OCI-LY1 (cell line): Measurements from ENCODE around the gene GATAD1.

Source experiments
- CTCF ChIP-seq: fragments of 200-600 bp; sonication (generic), shearing (Covaris generic); IDR thresholded peaks from 2 replicates; pipeline ENCODE4 v1.5.1; 2017; ENCODE audit warnings: mild to moderate bottlenecking, antibody characterized with exemption, low read length, moderate library complexity, mixed read lengths
- EZH2 ChIP-seq: fragments of 200-600 bp; sonication (generic), shearing (Covaris generic); IDR thresholded peaks from 2 replicates; pipeline ENCODE4 v1.8.0; 2017; ENCODE audit warnings: borderline replicate concordance, mixed run types, mild to moderate bottlenecking, antibody characterized with exemption, low read length, moderate library complexity, mixed read lengths

- TF ChIP-seq EZH2, result no peak
- no peak for TF ChIP-seq CTCF
Observed at GRCh38 chr7:92432299-92432946, 14.9 kb upstream of the GATAD1 start.
